Measurements from ENCODE around the gene EME1. TPM values are rescaled to one million over a fixed set of nuclear protein-coding genes. Genes with fewer than 3 reads are reported as not detected.

The EME1 gene
- total and polyA plus RNA-seq, 2 of the 13 experiments (the other 11 are each of a cell fraction or from before 2014, with no cell fraction given): 20.7 to 24.6 TPM

DNA sequence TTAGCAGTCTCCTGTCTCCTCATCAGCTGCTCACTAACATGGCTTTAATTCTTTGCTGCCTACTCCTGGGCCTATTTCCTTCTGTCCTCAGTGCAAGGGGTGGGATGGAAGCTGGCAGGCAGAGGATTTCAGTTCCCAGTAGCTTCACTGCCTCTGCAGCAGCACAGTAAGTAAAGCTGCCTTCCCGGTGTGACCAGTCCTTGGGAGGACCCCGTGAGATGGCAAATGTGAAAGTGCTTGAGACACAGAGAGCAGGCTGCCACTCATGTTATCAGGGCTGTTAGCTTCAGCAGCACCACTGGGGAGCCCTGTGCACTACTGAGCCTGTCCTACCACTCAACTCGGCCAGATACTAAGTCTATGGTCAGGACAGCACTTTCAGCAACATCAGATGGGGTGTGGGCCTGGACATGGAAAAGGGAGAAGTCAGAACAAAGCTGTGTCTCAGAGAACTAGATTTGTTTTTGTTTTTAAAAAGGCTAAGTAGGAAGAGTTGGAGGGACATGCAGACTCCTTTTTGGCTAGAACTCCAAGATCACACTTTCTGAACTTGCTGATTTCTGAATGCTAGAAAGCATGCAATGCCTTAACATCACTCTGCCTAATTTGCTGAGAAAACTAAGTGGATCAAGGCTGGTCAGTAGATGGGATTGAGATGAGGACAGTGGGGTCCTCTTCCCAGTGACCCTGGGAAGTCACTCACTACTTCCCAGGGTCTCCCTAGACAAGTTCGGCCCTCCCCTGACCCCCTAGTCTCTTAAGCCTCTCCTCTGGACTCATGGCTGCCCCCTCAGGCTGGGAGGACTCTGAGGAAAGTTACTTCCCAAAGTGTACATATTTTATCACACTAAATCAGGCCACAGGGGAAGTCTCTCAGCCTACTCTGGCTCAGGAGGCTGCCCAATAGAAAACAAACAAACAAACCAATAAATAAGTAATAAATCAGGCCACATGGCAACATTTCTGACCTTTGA, 54.1 kb downstream of the EME1 start (continued):
- TF ChIP-seq DNMT3B (CRISPR knock-in tag; conservative IDR thresholded peaks at IDR 0.05) (no peak), KAT2B (IDR thresholded peaks at IDR 0.05; ENCODE audit: borderline replicate concordance, low read depth, low read length) (no peak), AGO1 (IDR thresholded peaks at IDR 0.05; ENCODE audit: low read depth, low read length, poor library complexity, severe bottlenecking) (no peak), BRD4 (CRISPR knock-in tag; IDR thresholded peaks at IDR 0.05) (no peak), BORCS8-MEF2B (CRISPR knock-in tag; IDR thresholded peaks at IDR 0.05) (no peak), ZNF768 (CRISPR knock-in tag; IDR thresholded peaks at IDR 0.05) (no peak), ATF4 (CRISPR knock-in tag; IDR thresholded peaks at IDR 0.05) (no peak), ZNF33A (CRISPR knock-in tag; IDR thresholded peaks at IDR 0.05; ENCODE audit: borderline replicate concordance) (no peak), MAZ (IDR thresholded peaks at IDR 0.05; ENCODE audit: borderline replicate concordance, low read depth, low read length) (no peak), MAZ (CRISPR knock-in tag; IDR thresholded peaks at IDR 0.05; ENCODE audit: low read depth) (peak; percentile 55), ZNF382 (CRISPR knock-in tag; IDR thresholded peaks at IDR 0.05; ENCODE audit: borderline replicate concordance) (no peak), ZEB1 (IDR thresholded peaks at IDR 0.05; ENCODE audit: insufficient replicate concordance, low read depth) (peak; percentile 35), ZNF639 (CRISPR knock-in tag; conservative IDR thresholded peaks at IDR 0.05) (peak; percentile 71), ZNF326 (CRISPR knock-in tag; IDR thresholded peaks at IDR 0.05; ENCODE audit: borderline replicate concordance) (no peak), ZMAT3 (CRISPR knock-in tag; conservative IDR thresholded peaks at IDR 0.05) (no peak), ZNF670 (CRISPR knock-in tag; IDR thresholded peaks at IDR 0.05; ENCODE audit: borderline replicate concordance) (no peak), ZNF784 (CRISPR knock-in tag; IDR thresholded peaks at IDR 0.05; ENCODE audit: borderline replicate concordance) (peak; percentile 14; the same call in 1 of the 2 replicates), EHMT2 (IDR thresholded peaks at IDR 0.05; ENCODE audit: borderline replicate concordance, low read depth, low read length) (0 out of 2 replicates have a peak, but pooled peaks have one; percentile 45)
- TF ChIP-seq, protein P1, sequence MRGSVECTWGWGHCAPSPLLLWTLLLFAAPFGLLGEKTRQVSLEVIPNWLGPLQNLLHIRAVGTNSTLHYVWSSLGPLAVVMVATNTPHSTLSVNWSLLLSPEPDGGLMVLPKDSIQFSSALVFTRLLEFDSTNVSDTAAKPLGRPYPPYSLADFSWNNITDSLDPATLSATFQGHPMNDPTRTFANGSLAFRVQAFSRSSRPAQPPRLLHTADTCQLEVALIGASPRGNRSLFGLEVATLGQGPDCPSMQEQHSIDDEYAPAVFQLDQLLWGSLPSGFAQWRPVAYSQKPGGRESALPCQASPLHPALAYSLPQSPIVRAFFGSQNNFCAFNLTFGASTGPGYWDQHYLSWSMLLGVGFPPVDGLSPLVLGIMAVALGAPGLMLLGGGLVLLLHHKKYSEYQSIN (CRISPR knock-in tag; IDR thresholded peaks at IDR 0.05; ENCODE audit: borderline replicate concordance): no peak
